PFSK-1 (cell line): ENCODE results near the gene GRK2.

Source experiments
- FOXP2 ChIP-seq: optimal IDR thresholded peaks from 2 replicates; pipeline ENCODE3; 2011; ENCODE audit warnings: borderline replicate concordance, control low read depth, inconsistent platforms; ENCODE audit not compliant: insufficient read depth; ENCODE audit errors: extremely low read length, extremely low read depth
- POLR2AphosphoS5 ChIP-seq: IDR thresholded peaks from 2 replicates; pipeline ENCODE4 v1.6.1; 2012; ENCODE audit warnings: low read depth, mild to moderate bottlenecking, control low read depth, low read length, moderate library complexity
- REST ChIP-seq, 2 experiments: IDR thresholded peaks; 2 replicates each; pipeline versions ENCODE4 v1.6.1 to v1.8.0; 2011 to 2012; ENCODE audit warnings: low read depth in 2 of 2, low read length in 2 of 2, control low read depth in 1 of 2, inconsistent platforms in 1 of 2, mild to moderate bottlenecking in 1 of 2, moderate library complexity in 1 of 2; ENCODE audit not compliant: insufficient read depth in 1 of 2
- SIN3A ChIP-seq: IDR thresholded peaks from 2 replicates; pipeline ENCODE4 v1.6.1; 2012; ENCODE audit warnings: mild to moderate bottlenecking, low read length, moderate library complexity, borderline replicate concordance; ENCODE audit not compliant: insufficient read depth
- TAF1 ChIP-seq: IDR thresholded peaks from 2 replicates; pipeline ENCODE4 v1.6.1; 2012; ENCODE audit warnings: low read length, control low read depth, borderline replicate concordance; ENCODE audit not compliant: insufficient read depth

GRK2 gene

GRCh38 chr11:67304511-67305113, 38.3 kb downstream of the GRK2 start:
- no peak for TF ChIP-seq POLR2AphosphoS5
- no peak for TF ChIP-seq SIN3A
- TF ChIP-seq FOXP2, result no peak
- TF ChIP-seq TAF1, result no peak
- TF ChIP-seq REST (IDR thresholded peaks at IDR 0.05; ENCODE audit: insufficient read depth in 1 of 2, low read depth in 2 of 2, low read length in 2 of 2), result no peak

GRCh38 chr11:67306769-67307544, 40.7 kb downstream of the GRK2 start:
- TF ChIP-seq POLR2AphosphoS5 (no peak), TAF1 (no peak), FOXP2 (no peak), REST (IDR thresholded peaks at IDR 0.05; ENCODE audit: insufficient read depth in 1 of 2, low read depth in 2 of 2, low read length in 2 of 2) (no peak), SIN3A (no peak)

GRCh38 chr11:67307545-67308001, 41.3 kb downstream of the GRK2 start:
- no peak for TF ChIP-seq POLR2AphosphoS5
- no peak for TF ChIP-seq FOXP2
- TF ChIP-seq SIN3A, result no peak
- TF ChIP-seq TAF1, result no peak
- TF ChIP-seq REST (IDR thresholded peaks at IDR 0.05; ENCODE audit: insufficient read depth in 1 of 2, low read depth in 2 of 2, low read length in 2 of 2), result no peak

DNA sequence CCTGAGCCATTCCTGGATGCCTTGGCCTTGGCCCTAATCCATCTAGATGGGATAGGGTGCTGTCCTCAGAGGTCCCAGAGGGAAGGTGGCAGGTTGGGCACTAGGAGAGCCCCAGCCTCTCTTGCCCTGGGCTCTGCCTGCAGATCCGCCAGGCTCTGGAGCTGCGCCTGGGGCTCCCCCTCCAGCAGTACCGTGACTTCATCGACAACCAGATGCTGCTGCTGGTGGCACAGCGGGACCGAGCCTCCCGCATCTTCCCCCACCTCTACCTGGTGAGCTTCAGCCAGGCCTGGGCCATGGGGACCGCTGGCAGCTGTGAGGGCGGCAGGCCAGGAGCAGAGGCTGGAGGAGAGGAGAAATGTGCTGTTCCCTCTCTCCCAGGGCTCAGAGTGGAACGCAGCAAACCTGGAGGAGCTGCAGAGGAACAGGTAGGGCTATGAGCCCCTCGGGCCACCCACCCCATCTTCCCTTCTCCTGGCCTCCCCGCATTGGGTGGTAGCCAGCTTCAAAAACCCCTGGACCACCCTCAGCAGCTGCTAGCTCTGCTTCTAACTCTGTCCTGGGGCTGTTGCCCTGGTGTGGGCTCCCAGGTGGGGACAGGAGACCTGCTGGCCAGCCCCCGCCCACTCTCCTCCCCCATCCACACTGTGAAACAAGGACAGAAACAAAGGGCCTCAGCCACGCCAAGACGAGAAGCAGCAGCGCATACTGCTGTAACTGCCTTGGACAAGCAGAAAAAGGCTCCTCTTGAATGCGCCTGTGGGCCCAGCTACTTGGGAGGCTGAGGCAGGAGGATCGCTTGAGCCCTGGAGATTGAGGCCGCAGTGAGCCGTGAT, 42.0 kb downstream of the GRK2 start:
- TF ChIP-seq SIN3A, result no peak
- TF ChIP-seq TAF1, result no peak
- no peak for TF ChIP-seq POLR2AphosphoS5
- no peak for TF ChIP-seq REST (IDR thresholded peaks at IDR 0.05; ENCODE audit: insufficient read depth in 1 of 2, low read depth in 2 of 2, low read length in 2 of 2)
- no peak for TF ChIP-seq FOXP2
